GM12878 (cell line): ENCODE data around the gene SPATA25. TPM values are rescaled to one million over a fixed set of nuclear protein-coding genes. Genes with fewer than 3 reads are reported as not detected.

Experiments
- ATAC-seq: fragments of 200-7000 bp; cut with Tn5 transposase; 3 replicates; pipeline ENCODE4 v1.9.1; 2020; ENCODE audit warnings: mild to moderate bottlenecking, moderate library complexity
- BruUV-seq: library from RNA; stranded (reverse); fragments of 400-500 nt; replicated peaks from 2 replicates; lab custom pipeline; 2021; lab: Mats Ljungman, UMichigan
- CTCF ChIA-PET: fragments of 300-600 bp; sonication (Branson Sonifier 250); formaldehyde crosslinking; extraction: SDS; loops from one replicate; lab custom pipeline; 2021; ENCODE audit warnings: inconsistent platforms; lab: Yijun Ruan, JAX
- POLR2A ChIA-PET: fragments of 350-600 bp; formaldehyde crosslinking; extraction: SDS; loops from one replicate; lab custom pipeline; 2021; ENCODE audit warnings: inconsistent platforms; lab: Charles Lee
- RAD21 ChIA-PET: fragments of 300-600 bp; sonication (Branson Sonifier 250); formaldehyde crosslinking; loops from one replicate; lab custom pipeline; 2023; ENCODE audit warnings: antibody characterized with exemption; ENCODE audit not compliant: unreplicated experiment; lab: Charles Lee
- SMC1A ChIA-PET: fragments of 300-600 bp; sonication (Branson Sonifier 250); formaldehyde crosslinking; loops from one replicate; lab custom pipeline; 2023; ENCODE audit not compliant: unreplicated experiment, uncharacterized antibody; lab: Charles Lee
- DNase-seq: peaks from one replicate; pipeline ENCODE4 v3.0.0-alpha.2; 2011; ENCODE audit warnings: low read depth, low spot score
- FAIRE-seq: peaks from 3 replicates; lab custom pipeline; 2011; peaks lifted over from hg19 to GRCh38; lab: Jason Lieb, UNC
- H2AFZ ChIP-seq: 2 replicates; pipeline ENCODE4 v1.6.0; 2011; ENCODE audit warnings: low read depth, low read length, control low read depth; ENCODE audit not compliant: control insufficient read depth
- H3K27ac ChIP-seq: 2 replicates; pipeline ENCODE4 v1.5.1; 2011; ENCODE audit warnings: control low read depth; ENCODE audit not compliant: control insufficient read depth, insufficient read depth
- H3K27me3 ChIP-seq, 2 experiments: replicated peaks in 1 of 2; 2 replicates each; pipeline versions ENCODE4 v1.6.0 to v1.6.1; 2011; ENCODE audit warnings: low read length in 1 of 2; ENCODE audit not compliant: control insufficient read depth in 2 of 2, insufficient read depth in 2 of 2
- H3K36me3 ChIP-seq, 2 experiments: 2 replicates each; pipeline ENCODE4 v1.5.1; 2011; ENCODE audit warnings: low read length in 1 of 2; ENCODE audit not compliant: control insufficient read depth in 2 of 2, insufficient read depth in 2 of 2
- H3K4me1 ChIP-seq: 2 replicates; pipeline ENCODE4 v1.6.1; 2011; ENCODE audit warnings: mild to moderate bottlenecking, low read length, moderate library complexity, mixed read lengths; ENCODE audit not compliant: control insufficient read depth, insufficient read depth
- H3K4me2 ChIP-seq: 2 replicates; pipeline ENCODE4 v1.6.0; 2011; ENCODE audit warnings: control low read depth; ENCODE audit not compliant: control insufficient read depth, insufficient read depth
- H3K4me3 ChIP-seq: fragments of 200-600 bp; sonication (generic); 2 replicates; pipeline ENCODE4 v1.5.1; 2016
- H3K79me2 ChIP-seq: 2 replicates; pipeline ENCODE4 v1.6.0; 2011; ENCODE audit warnings: low read length; ENCODE audit not compliant: control insufficient read depth, insufficient read depth
- H3K9ac ChIP-seq: 2 replicates; pipeline ENCODE4 v1.8.0; 2011; ENCODE audit warnings: low read length, control low read depth, mixed read lengths; ENCODE audit not compliant: control insufficient read depth, insufficient read depth
- H3K9me3 ChIP-seq: replicated peaks from 3 replicates; pipeline ENCODE4 v1.5.1; 2011; ENCODE audit warnings: mild to moderate bottlenecking, low read length; ENCODE audit not compliant: control insufficient read depth, insufficient read depth
- H4K20me1 ChIP-seq: 2 replicates; pipeline ENCODE4 v1.6.0; 2011; ENCODE audit not compliant: control insufficient read depth, insufficient read depth
- ASH2L ChIP-seq: fragments of 300-600, 200-600 bp; sonication (generic); IDR thresholded peaks from 2 replicates; pipeline ENCODE4 v1.6.1; 2017; ENCODE audit warnings: low read depth, mild to moderate bottlenecking, borderline replicate concordance
- BMI1 ChIP-seq: fragments of 450-650 bp; IDR thresholded peaks from 2 replicates; pipeline ENCODE4 v1.6.1; 2016; ENCODE audit warnings: mild to moderate bottlenecking, moderate library complexity, borderline replicate concordance
- GATAD2B ChIP-seq: fragments of 450-650 bp; conservative IDR thresholded peaks from 2 replicates; pipeline ENCODE4 v1.6.1; 2017; ENCODE audit warnings: low read depth, mild to moderate bottlenecking, moderate library complexity
- MTA3 ChIP-seq: IDR thresholded peaks from 2 replicates; pipeline ENCODE4 v1.6.1; 2012; ENCODE audit warnings: low read length, inconsistent platforms, borderline replicate concordance
- NFYA ChIP-seq: IDR thresholded peaks from 2 replicates; pipeline ENCODE4 v1.6.1; 2011; ENCODE audit warnings: low read depth, mild to moderate bottlenecking, low read length, improper control_type of control experiment, borderline replicate concordance
- RAD21 ChIP-seq: IDR thresholded peaks from 2 replicates; pipeline ENCODE4 v1.6.1; 2011; ENCODE audit warnings: mild to moderate bottlenecking, low read depth, low read length, moderate library complexity; ENCODE audit not compliant: insufficient read depth
- RAD51 ChIP-seq: fragments of 450-650 bp; IDR thresholded peaks from 2 replicates; pipeline ENCODE4 v1.6.1; 2016; ENCODE audit warnings: moderate library complexity, mild to moderate bottlenecking, inconsistent platforms
- SMARCA5 ChIP-seq: fragments of 450-650 bp; IDR thresholded peaks from 2 replicates; pipeline ENCODE4 v1.6.1; 2017; ENCODE audit warnings: mild to moderate bottlenecking
- SMC3 ChIP-seq: IDR thresholded peaks from 2 replicates; pipeline ENCODE4 v1.6.1; 2011; ENCODE audit warnings: low read length, improper control_type of control experiment, borderline replicate concordance
- ZBTB33 ChIP-seq: fragments of 450-650 bp; IDR thresholded peaks from 2 replicates; pipeline ENCODE4 v1.6.1; 2017; ENCODE audit warnings: mild to moderate bottlenecking
- ZNF217 ChIP-seq: fragments of 450-650 bp; IDR thresholded peaks from 2 replicates; pipeline ENCODE4 v1.6.1; 2017; ENCODE audit warnings: antibody characterized with exemption, mild to moderate bottlenecking
- ZNF687 ChIP-seq: fragments of 450-650 bp; IDR thresholded peaks from 2 replicates; pipeline ENCODE4 v1.6.1; 2017; ENCODE audit warnings: mild to moderate bottlenecking, moderate library complexity
- WGBS: methylation state at CpG from one replicate; pipeline ENCODE4 v1.1.6; 2016; ENCODE audit warnings: low lambda C conversion rate; ENCODE audit not compliant: insufficient replicate concordance, insufficient coverage; ENCODE audit errors: missing lambda C conversion rate; 5-methylcytosine and 5-hydroxymethylcytosine counted together
- in situ Hi-C: fragments of 300-500 bp; cut with MboI; formaldehyde crosslinking; loops from 9 replicates; pipeline ENCODE4 v1.14.3; 2018; ENCODE audit warnings: mixed read lengths
- intact Hi-C: fragments of 100-400 bp; cut with micrococcal nuclease; formaldehyde crosslinking; loops from one replicate; pipeline ENCODE4 v1.14.2; 2022; ENCODE audit not compliant: unreplicated experiment
- polyA plus RNA-seq, 11 experiments: library from polyadenylated mRNA; depleted of rRNA in 4 of 11; unstranded in 6 of 11; stranded (reverse) in 5 of 11; fragments of >200 nt; fragmentation: Nextera tagmentation in 4 of 11; fragmentation: Illumina TruSeq in 1 of 11; extraction: Ambion mirVana in 4 of 11; extraction: Trizol in 1 of 11; gene quantifications; 1 replicate in 1 of 11; 2 replicates in 10 of 11; pipeline versions ENCODE4 v1.2.1 to v1.2.3, GENCODE V29; 2011 to 2016; ENCODE audit warnings: inconsistent platforms in 2 of 11, missing spikeins in 2 of 11, low read depth in 1 of 11
- total RNA-seq, 4 experiments: library from RNA; depleted of rRNA in 3 of 4; stranded (reverse); fragments of >200 nt in 3 of 4; fragmentation: Illumina TruSeq in 1 of 4; extraction: Trizol in 1 of 4; gene quantifications; 2 replicates each; pipeline versions ENCODE4 v1.2.1 to v1.2.3, GENCODE V29; 2013 to 2021
- TF ChIP-seq, protein P1 (sequence below), 3 experiments: IDR thresholded peaks in 2 of 3; conservative IDR thresholded peaks in 1 of 3; 2 replicates each; pipeline ENCODE4 v1.5.1; 2011; ENCODE audit warnings: low read depth in 3 of 3, low read length in 3 of 3, mild to moderate bottlenecking in 3 of 3, control low read depth in 2 of 3, moderate library complexity in 2 of 3, inconsistent platforms in 1 of 3, mixed read lengths in 1 of 3; ENCODE audit not compliant: control insufficient read depth in 2 of 3, insufficient read depth in 1 of 3; ENCODE audit errors: extremely low read depth in 1 of 3

SPATA25 gene
- total and polyA plus RNA-seq, 10 of the 15 experiments (the other 5 are each of a cell fraction or from before 2014, with no cell fraction given): 0.28 to 2.9 (median 1.3) TPM; not detected in 3

DNA sequence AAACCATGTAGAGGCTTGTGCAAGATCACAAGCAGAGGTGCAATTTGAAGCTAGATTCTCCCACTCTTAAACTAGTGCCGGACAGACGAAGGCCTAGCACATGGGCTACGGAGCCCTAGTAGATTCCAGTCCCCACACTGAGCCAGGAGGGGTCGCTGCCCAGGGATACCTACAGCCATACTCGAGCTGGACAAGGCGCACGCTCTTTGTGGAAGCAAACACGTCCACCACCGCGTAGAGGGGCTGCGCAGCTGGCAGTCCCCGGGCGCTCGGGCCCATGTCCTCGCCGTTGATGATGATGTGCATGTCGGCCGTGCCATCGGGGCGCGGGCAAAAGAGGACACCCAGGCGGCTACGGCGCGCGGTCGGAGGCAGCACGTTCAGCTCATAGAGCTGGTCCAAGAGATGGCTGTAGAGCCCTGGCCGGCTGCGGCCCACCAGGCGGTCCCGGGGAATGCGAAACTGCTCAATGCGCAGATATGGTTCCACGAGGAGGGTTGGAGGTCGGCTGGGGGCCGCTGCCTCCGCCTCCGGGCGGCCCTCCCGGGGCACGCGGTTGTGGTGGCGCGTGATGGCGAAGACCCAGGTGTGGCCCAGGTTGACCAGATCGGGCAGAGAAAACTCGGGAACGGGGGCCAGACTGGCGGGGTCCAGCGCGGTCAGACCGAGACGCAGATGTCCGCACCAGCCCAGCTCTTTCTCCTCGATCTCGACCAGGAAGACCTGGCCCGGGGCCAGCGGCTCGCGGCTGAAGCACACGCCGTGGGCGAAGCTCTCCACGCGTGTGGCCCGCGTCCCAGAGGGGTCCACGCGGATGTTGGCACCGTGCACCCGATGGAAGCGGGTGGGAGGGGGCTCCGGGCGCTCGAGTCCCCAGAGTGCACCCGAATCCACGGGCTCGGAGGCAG, 2.9 kb upstream of the SPATA25 start:
- Histone ChIP-seq H3K36me3 (peaks cover 0 to 4% of the 10 kb centered on the region in 2 experiments; a peak in 2 of 4 replicates), H4K20me1 (no peaks in the 10 kb centered on the region), H3K27me3 (no peaks in the 10 kb centered on the region), H3K4me2 (peak overlapping the region; percentile 98), H3K9ac (peak overlapping the region; percentile 81), H3K4me1 (peaks cover 22% of the 10 kb centered on the region), H3K79me2 (peaks cover 4% of the 10 kb centered on the region), H3K4me3 (peak overlapping the region; percentile 83), H3K9me3 (no peaks in the 10 kb centered on the region), H2AFZ (peak overlapping the region; percentile 87), H3K27ac (peak overlapping the region; percentile 75)
- in situ Hi-C loops: no loop called here
- ATAC-seq (peak; percentile 65), FAIRE-seq (peak; percentile 54), DNase-seq (no peak)
- SMC1A ChIA-PET: interaction anchor here (0.7 to 2.8 kb wide), 12 partner anchors 8 to 92 kb away, joined by 3 to 12 read pairs (median 3); partner anchors contain the start of genes PLTP and ZSWIM1
- RAD21 ChIA-PET: interaction anchor here (0.9 to 3.4 kb wide), 10 partner anchors 9 to 97 kb away, joined by 3 to 25 read pairs (median 6); partner anchors contain the start of genes PCIF1 and ZSWIM1
- intact Hi-C loops: loop anchor here (2.0 to 5.0 kb wide), 2 partner anchors 34 to 82 kb away; partner anchors contain the start of genes ACOT8, ZNF335 and ZSWIM3
- WGBS: 16% methylated on average over 78 of the region's 79 CpGs
- BruUV-seq: TSS peak; percentile 79
- POLR2A ChIA-PET: interaction anchor here (0.6 to 2.4 kb wide), 12 partner anchors 9 to 80 kb away, joined by 3 to 19 read pairs (median 4); partner anchors contain the start of genes PCIF1, UBE2C and ZSWIM1
- CTCF ChIA-PET: interaction anchor here (0.8 to 3.0 kb wide), 19 partner anchors 9 to 91 kb away, joined by 3 to 38 read pairs (median 5); partner anchors contain the start of genes PCIF1, UBE2C and ZSWIM1
- no peak for TF ChIP-seq BMI1
- peak; percentile 10; the same call in 1 of the 2 replicates for TF ChIP-seq GATAD2B
- no peak for TF ChIP-seq NFYA
- TF ChIP-seq ZNF687: peak; percentile 53
- no peak for TF ChIP-seq MTA3
- TF ChIP-seq, protein P1, sequence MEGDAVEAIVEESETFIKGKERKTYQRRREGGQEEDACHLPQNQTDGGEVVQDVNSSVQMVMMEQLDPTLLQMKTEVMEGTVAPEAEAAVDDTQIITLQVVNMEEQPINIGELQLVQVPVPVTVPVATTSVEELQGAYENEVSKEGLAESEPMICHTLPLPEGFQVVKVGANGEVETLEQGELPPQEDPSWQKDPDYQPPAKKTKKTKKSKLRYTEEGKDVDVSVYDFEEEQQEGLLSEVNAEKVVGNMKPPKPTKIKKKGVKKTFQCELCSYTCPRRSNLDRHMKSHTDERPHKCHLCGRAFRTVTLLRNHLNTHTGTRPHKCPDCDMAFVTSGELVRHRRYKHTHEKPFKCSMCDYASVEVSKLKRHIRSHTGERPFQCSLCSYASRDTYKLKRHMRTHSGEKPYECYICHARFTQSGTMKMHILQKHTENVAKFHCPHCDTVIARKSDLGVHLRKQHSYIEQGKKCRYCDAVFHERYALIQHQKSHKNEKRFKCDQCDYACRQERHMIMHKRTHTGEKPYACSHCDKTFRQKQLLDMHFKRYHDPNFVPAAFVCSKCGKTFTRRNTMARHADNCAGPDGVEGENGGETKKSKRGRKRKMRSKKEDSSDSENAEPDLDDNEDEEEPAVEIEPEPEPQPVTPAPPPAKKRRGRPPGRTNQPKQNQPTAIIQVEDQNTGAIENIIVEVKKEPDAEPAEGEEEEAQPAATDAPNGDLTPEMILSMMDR (IDR thresholded peaks at IDR 0.05 in 2 of 3, conservative IDR thresholded peaks at IDR 0.05 in 1 of 3; ENCODE audit: control insufficient read depth in 2 of 3, extremely low read depth in 1 of 3, insufficient read depth in 1 of 3, low read depth in 3 of 3, low read length in 3 of 3): peak; percentile 47 to 56 (median 50); a peak in 5 of 6 replicates
- TF ChIP-seq ZNF217: no peak
- TF ChIP-seq ZBTB33: no peak
- no peak for TF ChIP-seq ASH2L
- peak; percentile 44; the same call in 1 of the 2 replicates for TF ChIP-seq SMARCA5
- TF ChIP-seq RAD21: peak; percentile 22; the same call in 1 of the 2 replicates
- TF ChIP-seq RAD51: no peak
- peak; percentile 17; the same call in 1 of the 2 replicates for TF ChIP-seq SMC3
